ENCODE measurements around the gene FUT8.

Gene FUT8

DNA sequence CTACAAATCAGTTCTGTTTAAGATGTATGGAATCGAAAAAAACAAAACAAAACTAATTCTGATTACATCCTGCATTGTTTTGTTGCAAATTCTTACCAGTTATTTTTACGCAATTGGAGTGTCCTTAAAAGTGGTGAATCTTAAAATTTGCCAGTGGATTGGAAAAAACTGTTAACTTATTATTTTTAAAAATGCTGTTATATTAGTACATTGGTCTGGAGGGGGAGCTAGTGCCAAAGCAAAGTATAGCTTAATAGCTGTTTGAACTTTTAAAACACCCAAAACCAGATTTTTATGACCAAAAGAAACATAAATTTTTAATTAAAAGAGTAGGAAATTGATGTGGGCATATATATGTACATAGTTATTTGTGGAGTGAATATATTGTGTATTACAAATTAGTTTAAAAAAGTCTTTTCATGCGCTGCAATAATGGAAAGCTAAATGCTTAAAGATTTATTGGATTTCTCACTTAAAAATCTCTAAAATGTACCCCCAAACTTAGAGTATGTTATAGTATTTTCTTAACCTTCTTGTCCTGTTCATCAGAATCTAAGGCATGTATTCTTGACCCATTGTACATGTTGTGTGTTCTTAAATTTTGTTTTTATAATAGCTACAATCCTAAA lies 2.5 kb downstream of the FUT8 start:
- Histone ChIP-seq H3K79me2 (peaks cover 6% of the 10 kb centered on the region), H3K4me3 (ENCODE audit: low read depth, low read length) (no peak overlapping the region), H3K27me3 (ENCODE audit: control insufficient read depth, insufficient read depth, low read length) (no peaks in the 10 kb centered on the region), H3K27ac (no peak overlapping the region), H3K9me3 (ENCODE audit: control insufficient read depth, low read length) (no peaks in the 10 kb centered on the region), H3K9ac (no peak overlapping the region), H3K36me3 (ENCODE audit: control insufficient read depth, insufficient read depth, low read length) (no peaks in the 10 kb centered on the region), H3K4me1 (peaks cover 5% of the 10 kb centered on the region), H2AFZ (no peak overlapping the region), H3K4me2 (ENCODE audit: low read length) (no peak overlapping the region)
- TF ChIP-seq CTCF (IDR thresholded peaks at IDR 0.05) = peak; percentile 62

GRCh38 chr14:65415613-65416012 lies 3.1 kb downstream of the FUT8 start:
- no peak overlapping the region for H3K9ac ChIP-seq
- no peak overlapping the region for H2AFZ ChIP-seq
- no peaks in the 10 kb centered on the region for H3K36me3 ChIP-seq (ENCODE audit: control insufficient read depth, insufficient read depth, low read length)
- no peaks in the 10 kb centered on the region for H3K27me3 ChIP-seq (ENCODE audit: control insufficient read depth, insufficient read depth, low read length)
- no peak overlapping the region for H3K4me2 ChIP-seq (ENCODE audit: low read length)
- no peaks in the 10 kb centered on the region for H3K9me3 ChIP-seq (ENCODE audit: control insufficient read depth, low read length)
- H3K79me2 ChIP-seq = peaks cover 11% of the 10 kb centered on the region
- H3K27ac ChIP-seq = no peak overlapping the region
- peaks cover 5% of the 10 kb centered on the region for H3K4me1 ChIP-seq
- no peak overlapping the region for H3K4me3 ChIP-seq (ENCODE audit: low read depth, low read length)
- TF ChIP-seq CTCF (IDR thresholded peaks at IDR 0.05) = no peak

DNA sequence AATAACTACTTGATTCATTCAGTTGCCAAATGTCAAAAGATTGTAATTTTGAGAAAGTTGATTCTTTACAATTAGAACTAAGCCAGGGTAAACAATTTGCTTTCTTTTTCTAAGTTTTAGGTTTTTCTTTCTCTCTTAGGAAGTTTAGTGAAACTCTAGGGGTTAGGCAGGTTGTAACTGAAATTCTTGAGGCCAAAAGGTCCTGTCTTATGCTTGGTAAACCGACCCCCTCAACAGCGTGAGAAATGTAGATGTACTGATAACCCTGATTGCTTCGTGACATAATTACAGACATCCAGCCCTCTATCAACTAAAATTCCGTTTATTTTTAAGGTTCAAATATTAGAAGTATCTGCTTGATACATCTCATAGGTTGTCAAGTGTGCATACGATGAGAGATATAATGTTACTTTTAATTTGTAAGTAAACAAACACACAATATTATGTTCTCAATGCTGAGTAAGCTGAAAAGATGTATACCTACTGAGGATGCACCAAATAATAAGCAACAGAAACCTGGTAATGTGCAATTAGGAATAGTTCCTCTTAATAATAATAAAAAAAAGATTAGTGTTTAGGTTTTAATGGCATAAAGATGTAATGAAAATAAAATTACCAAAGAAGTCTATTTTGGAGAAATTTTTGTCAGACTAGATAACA lies 7.2 kb downstream of the FUT8 start:
- no peaks in the 10 kb centered on the region for H3K9me3 ChIP-seq (ENCODE audit: control insufficient read depth, low read length)
- TF ChIP-seq CTCF (IDR thresholded peaks at IDR 0.05) = no peak
- no peak overlapping the region for H3K9ac ChIP-seq
- no peaks in the 10 kb centered on the region for H3K27me3 ChIP-seq (ENCODE audit: control insufficient read depth, insufficient read depth, low read length)
- peaks cover 20% of the 10 kb centered on the region for H3K79me2 ChIP-seq
- no peaks in the 10 kb centered on the region for H3K36me3 ChIP-seq (ENCODE audit: control insufficient read depth, insufficient read depth, low read length)
- H3K4me3 ChIP-seq (ENCODE audit: low read depth, low read length) = no peak overlapping the region
- no peak overlapping the region for H2AFZ ChIP-seq
- H3K4me2 ChIP-seq (ENCODE audit: low read length) = no peak overlapping the region
- peaks cover 5% of the 10 kb centered on the region for H3K4me1 ChIP-seq
- no peak overlapping the region for H3K27ac ChIP-seq

- Histone ChIP-seq H3K9me3 (ENCODE audit: control insufficient read depth, low read length) (no peaks in the 10 kb centered on the region), H3K27me3 (ENCODE audit: control insufficient read depth, insufficient read depth, low read length) (no peaks in the 10 kb centered on the region), H2AFZ (no peak overlapping the region), H3K27ac (no peak overlapping the region), H3K36me3 (ENCODE audit: control insufficient read depth, insufficient read depth, low read length) (no peaks in the 10 kb centered on the region), H3K4me3 (ENCODE audit: low read depth, low read length) (no peak overlapping the region), H3K4me2 (ENCODE audit: low read length) (no peak overlapping the region), H3K79me2 (peaks cover 23% of the 10 kb centered on the region), H3K4me1 (peaks cover 5% of the 10 kb centered on the region), H3K9ac (no peak overlapping the region)
- TF ChIP-seq CTCF (IDR thresholded peaks at IDR 0.05) = no peak
These were observed 8.9 kb downstream of the FUT8 start for GRCh38 chr14:65421201-65421981.
